KMS-11 (cell line): ENCODE results near the gene SSUH2.

ENCODE experiments used
- H2AFZ ChIP-seq: fragments of 200-600 bp; sonication (generic); 2 replicates; pipeline ENCODE4 v1.6.1; 2016; ENCODE audit warnings: antibody characterized with exemption, mixed run types, low read depth
- H3K27ac ChIP-seq: fragments of 200-600 bp; sonication (generic); 2 replicates; pipeline ENCODE4 v1.6.1; 2016; ENCODE audit warnings: mild to moderate bottlenecking, mixed run types
- H3K27me3 ChIP-seq: fragments of 200-600 bp; sonication (generic); 2 replicates; pipeline ENCODE4 v1.6.1; 2017; ENCODE audit warnings: mild to moderate bottlenecking, low read depth, mixed run types, moderate library complexity; ENCODE audit not compliant: insufficient read depth
- H3K36me3 ChIP-seq: fragments of 200-600 bp; sonication (generic); 2 replicates; pipeline ENCODE4 v1.6.1; 2017; ENCODE audit warnings: mild to moderate bottlenecking, mixed run types; ENCODE audit not compliant: insufficient read depth
- H3K4me1 ChIP-seq: fragments of 200-600 bp; sonication (generic); 2 replicates; pipeline ENCODE4 v1.6.1; 2016; ENCODE audit warnings: mild to moderate bottlenecking, low read depth, mixed run types; ENCODE audit not compliant: poor library complexity, severe bottlenecking
- H3K4me2 ChIP-seq: fragments of 200-600 bp; sonication (generic); 2 replicates; pipeline ENCODE4 v1.7.0; 2016; ENCODE audit warnings: mild to moderate bottlenecking, mixed run types
- H3K4me3 ChIP-seq: fragments of 200-600 bp; sonication (generic); IDR thresholded peaks from 2 replicates; pipeline ENCODE4 v1.6.1; 2017; ENCODE audit warnings: low read depth, low read length, mixed read lengths; ENCODE audit not compliant: insufficient read depth
- H3K79me2 ChIP-seq: fragments of 200-600 bp; sonication (generic); 2 replicates; pipeline ENCODE4 v1.6.1; 2016; ENCODE audit warnings: low read depth, mixed run types; ENCODE audit not compliant: insufficient read depth
- H3K9ac ChIP-seq: fragments of 200-600 bp; sonication (generic); 2 replicates; pipeline ENCODE4 v1.6.1; 2016; ENCODE audit warnings: mild to moderate bottlenecking, mixed run types
- H4K20me1 ChIP-seq: fragments of 200-600 bp; sonication (generic); 2 replicates; pipeline ENCODE4 v1.6.1; 2016; ENCODE audit warnings: mild to moderate bottlenecking, mixed run types; ENCODE audit not compliant: insufficient read depth
- CTCF ChIP-seq: fragments of 200-600 bp; sonication (generic); conservative IDR thresholded peaks from 2 replicates; pipeline ENCODE4 v1.6.1; 2017; ENCODE audit warnings: low read depth, mild to moderate bottlenecking, antibody characterized with exemption, low read length, moderate library complexity, mixed read lengths

The SSUH2 gene

GRCh38 chr3:8629151-8630021 lies 15.2 kb downstream of the SSUH2 start:
- no peaks in the 10 kb centered on the region for H3K27me3 ChIP-seq
- peak overlapping the region; percentile 69; the same call in 1 of the 2 replicates for H3K27ac ChIP-seq
- H4K20me1 ChIP-seq: no peaks in the 10 kb centered on the region
- peaks cover 58% of the 10 kb centered on the region for H3K4me1 ChIP-seq
- TF ChIP-seq CTCF: no peak
- peak overlapping the region; percentile 36; the same call in 1 of the 2 replicates for H2AFZ ChIP-seq
- H3K4me3 ChIP-seq: no peak overlapping the region
- H3K79me2 ChIP-seq: no peaks in the 10 kb centered on the region
- peak overlapping the region; percentile 41 for H3K4me2 ChIP-seq
- H3K36me3 ChIP-seq: no peaks in the 10 kb centered on the region
- peak overlapping the region; percentile 40; the same call in 1 of the 2 replicates for H3K9ac ChIP-seq

GRCh38 chr3:8627949-8628348 lies 16.6 kb downstream of the SSUH2 start:
- no peaks in the 10 kb centered on the region for H3K27me3 ChIP-seq
- no peak overlapping the region for H2AFZ ChIP-seq
- no peak for TF ChIP-seq CTCF
- H3K4me2 ChIP-seq: no peak overlapping the region
- peaks cover 64% of the 10 kb centered on the region for H3K4me1 ChIP-seq
- no peak overlapping the region for H3K9ac ChIP-seq
- H4K20me1 ChIP-seq: no peaks in the 10 kb centered on the region
- H3K4me3 ChIP-seq: no peak overlapping the region
- no peaks in the 10 kb centered on the region for H3K36me3 ChIP-seq
- no peak overlapping the region for H3K27ac ChIP-seq
- no peaks in the 10 kb centered on the region for H3K79me2 ChIP-seq

GRCh38 chr3:8627201-8627940 lies 17.2 kb downstream of the SSUH2 start:
- Histone ChIP-seq H3K4me1 (peaks cover 64% of the 10 kb centered on the region), H3K4me3 (no peak overlapping the region), H3K79me2 (no peaks in the 10 kb centered on the region), H3K4me2 (no peak overlapping the region), H3K27ac (no peak overlapping the region), H3K27me3 (no peaks in the 10 kb centered on the region), H2AFZ (no peak overlapping the region), H4K20me1 (no peaks in the 10 kb centered on the region), H3K9ac (no peak overlapping the region), H3K36me3 (no peaks in the 10 kb centered on the region)
- no peak for TF ChIP-seq CTCF

- no peak for TF ChIP-seq CTCF
- no peak overlapping the region for H3K9ac ChIP-seq
Measured at GRCh38 chr3:8625991-8626390, 18.6 kb downstream of the SSUH2 start.

More at GRCh38 chr3:8625991-8626390, 18.6 kb downstream of the SSUH2 start:
- no peaks in the 10 kb centered on the region for H4K20me1 ChIP-seq
- no peaks in the 10 kb centered on the region for H3K79me2 ChIP-seq
- H3K27ac ChIP-seq: no peak overlapping the region
- peaks cover 58% of the 10 kb centered on the region for H3K4me1 ChIP-seq
- no peaks in the 10 kb centered on the region for H3K36me3 ChIP-seq
- H3K4me2 ChIP-seq: no peak overlapping the region
- H2AFZ ChIP-seq: no peak overlapping the region
- H3K27me3 ChIP-seq: no peaks in the 10 kb centered on the region
- H3K4me3 ChIP-seq: no peak overlapping the region
